PC-9 (cell line): ENCODE results near the gene CSNK1D. TPM values are rescaled to one million over a fixed set of nuclear protein-coding genes. Genes with fewer than 3 reads are reported as not detected.
A peak's percentile ranks its signal among the peaks of the same experiment; 100 is the strongest.

Experiments used
- BruUV-seq: library from RNA; stranded (reverse); fragments of 400-500 nt; replicated peaks from 2 replicates; lab custom pipeline; 2021; lab: Mats Ljungman, UMichigan
- CTCF ChIA-PET: fragments of 300-600 bp; sonication (Branson Sonifier 250); formaldehyde crosslinking; loops from one replicate; lab custom pipeline; 2022; ENCODE audit warnings: antibody characterized with exemption; lab: Charles Lee
- POLR2A ChIA-PET: fragments of 300-600 bp; sonication (Branson Sonifier 250); formaldehyde crosslinking; loops from one replicate; lab custom pipeline; 2022; ENCODE audit warnings: antibody characterized with exemption; ENCODE audit not compliant: unreplicated experiment; lab: Charles Lee
- DNase-seq, 2 experiments: peaks; one replicate each; pipeline versions ENCODE4 v3.0.0 to v3.0.0-alpha.2; 2015 to 2022; ENCODE audit warnings: mixed read lengths in 1 of 2
- H2AFZ ChIP-seq: fragments of 200-600 bp; sonication (generic); 2 replicates; pipeline ENCODE4 v1.8.1; 2017; ENCODE audit warnings: antibody characterized with exemption
- H3F3A ChIP-seq: fragments of 200-600 bp; sonication (generic); 2 replicates; pipeline ENCODE4 v1.8.1; 2017; ENCODE audit warnings: antibody characterized with exemption, mild to moderate bottlenecking, low read depth; ENCODE audit not compliant: insufficient read depth
- H3K27ac ChIP-seq: fragments of 200-600 bp; sonication (generic); 2 replicates; pipeline ENCODE4 v1.6.1; 2016; ENCODE audit warnings: mixed run types
- H3K27me3 ChIP-seq: fragments of 200-600 bp; sonication (generic); 2 replicates; pipeline ENCODE4 v1.6.1; 2016; ENCODE audit warnings: low read depth, mixed run types; ENCODE audit not compliant: insufficient read depth
- H3K36me3 ChIP-seq: fragments of 200-600 bp; sonication (generic); 2 replicates; pipeline ENCODE4 v1.6.1; 2016; ENCODE audit warnings: low read depth, mixed run types
- H3K4me1 ChIP-seq: fragments of 200-600 bp; sonication (generic); replicated peaks from 2 replicates; pipeline ENCODE4 v1.6.1; 2016; ENCODE audit warnings: mixed run types; ENCODE audit not compliant: insufficient read depth
- H3K4me2 ChIP-seq: fragments of 200-600 bp; sonication (generic); 2 replicates; pipeline ENCODE4 v1.6.1; 2017; ENCODE audit warnings: mixed run types
- H3K4me3 ChIP-seq: fragments of 200-600 bp; sonication (generic); 2 replicates; pipeline ENCODE4 v1.6.1; 2016; ENCODE audit warnings: mixed run types
- H3K79me2 ChIP-seq: fragments of 200-600 bp; sonication (generic); 2 replicates; pipeline ENCODE4 v1.6.1; 2017; ENCODE audit warnings: low read depth, mixed run types
- H3K9me2 ChIP-seq: fragments of 200-600 bp; sonication (generic); 2 replicates; pipeline ENCODE4 v1.8.1; 2017; ENCODE audit warnings: mild to moderate bottlenecking; ENCODE audit not compliant: insufficient read depth
- H3K9me3 ChIP-seq: fragments of 200-600 bp; sonication (generic); 2 replicates; pipeline ENCODE4 v1.8.1; 2016; ENCODE audit warnings: low read depth; ENCODE audit not compliant: insufficient read depth
- H4K20me1 ChIP-seq: fragments of 200-600 bp; sonication (generic); 2 replicates; pipeline ENCODE4 v1.8.1; 2017; ENCODE audit not compliant: insufficient read depth
- CTCF ChIP-seq: fragments of 200-600 bp; sonication (generic); conservative IDR thresholded peaks from 2 replicates; pipeline ENCODE4 v1.6.1; 2017; ENCODE audit warnings: mixed run types, antibody characterized with exemption, mild to moderate bottlenecking, moderate library complexity
- EZH2 ChIP-seq: fragments of 200-600 bp; sonication (generic); IDR thresholded peaks from 2 replicates; pipeline ENCODE4 v1.8.0; 2017; ENCODE audit warnings: antibody characterized with exemption, low read depth
- intact Hi-C: fragments of 100-400 bp; cut with micrococcal nuclease; formaldehyde crosslinking; loops from one replicate; pipeline ENCODE4 v1.10.0; 2022; ENCODE audit not compliant: unreplicated experiment
- total RNA-seq: library from RNA; stranded (reverse); gene quantifications from 2 replicates; pipeline ENCODE4 v1.2.3, GENCODE V29; 2021

CSNK1D gene
- total RNA-seq, 1 experiment from 2014 or later, result 181 TPM

GRCh38 chr17:82297280-82297713 lies 23.8 kb upstream of the CSNK1D start:
- H4K20me1 ChIP-seq, result no peaks in the 10 kb centered on the region
- no peaks in the 10 kb centered on the region for H3K36me3 ChIP-seq
- TF ChIP-seq EZH2 (no peak), CTCF (no peak)
- H3K4me2 ChIP-seq, result peak overlapping the region; percentile 76
- peaks cover under 1% of the 10 kb centered on the region; the same call in 1 of the 2 replicates for H3K79me2 ChIP-seq
- H3K9me2 ChIP-seq, result no peaks in the 10 kb centered on the region
- DNase-seq, result peak; percentile 56 to 60
- peaks cover 33% of the 10 kb centered on the region for H3F3A ChIP-seq
- POLR2A ChIA-PET, result interaction anchor here (0.6 to 1.1 kb wide), 4 partner anchors 15 to 608 kb away, joined by 3 to 8 read pairs (median 4); no protein-coding TSS in a partner anchor
- BruUV-seq, result no TSS peak
- CTCF ChIA-PET, result interaction anchor here (0.6 kb wide), 1 partner anchor 232 kb away, joined by 5 read pairs; no protein-coding TSS in a partner anchor
- H2AFZ ChIP-seq, result peak overlapping the region; percentile 71; the same call in 1 of the 2 replicates
- no peaks in the 10 kb centered on the region for H3K27me3 ChIP-seq
- peak overlapping the region; percentile 83 for H3K27ac ChIP-seq
- no peaks in the 10 kb centered on the region for H3K9me3 ChIP-seq
- peaks cover 22% of the 10 kb centered on the region for H3K4me1 ChIP-seq
- intact Hi-C loops, result loop anchor here (2.0 kb wide), 2 partner anchors 20 to 30 kb away; no protein-coding TSS in a partner anchor
- peak overlapping the region; percentile 43 for H3K4me3 ChIP-seq

DNA sequence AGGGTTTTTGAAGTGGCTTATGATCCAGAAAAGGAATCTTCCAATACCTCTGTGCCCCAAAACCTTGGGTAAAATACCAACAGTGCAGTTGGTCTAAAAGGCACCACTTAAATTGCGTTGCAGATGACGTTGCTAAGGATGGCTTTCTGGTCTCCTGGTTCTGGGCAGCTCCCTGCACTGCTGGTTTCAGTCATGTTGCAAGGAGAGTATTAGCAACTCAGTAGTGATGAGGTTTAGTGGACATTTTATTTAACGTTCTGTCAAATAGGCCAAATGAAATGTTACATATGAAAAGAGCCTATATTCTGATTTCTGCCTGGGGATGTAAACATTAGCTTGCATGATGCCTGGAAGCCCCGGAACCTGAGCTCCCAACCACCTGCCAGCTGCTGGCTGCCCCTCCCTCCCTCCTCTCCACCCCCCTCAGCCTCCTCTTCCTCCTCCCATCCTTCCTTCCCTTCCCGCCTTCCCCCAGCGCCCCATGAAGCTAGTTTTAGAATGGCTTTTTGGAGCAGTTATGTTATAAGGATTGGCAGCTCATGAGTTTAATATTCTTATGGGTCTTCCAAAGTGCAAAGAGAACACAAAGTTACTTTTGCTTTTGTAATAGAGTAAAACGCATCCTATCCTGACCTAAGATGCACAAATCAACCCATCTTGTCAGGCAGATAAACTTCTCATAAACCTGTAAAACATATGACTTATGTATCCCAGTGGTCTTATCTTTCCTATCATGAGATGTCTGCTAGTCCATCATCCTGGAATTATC lies 23.2 kb upstream of the CSNK1D start:
- Histone ChIP-seq H3K79me2 (peaks cover 6% of the 10 kb centered on the region; the same call in 1 of the 2 replicates), H3F3A (peaks cover 33% of the 10 kb centered on the region), H3K4me2 (peak overlapping the region; percentile 76), H4K20me1 (no peaks in the 10 kb centered on the region), H3K27me3 (no peaks in the 10 kb centered on the region), H3K4me3 (peak overlapping the region; percentile 43), H2AFZ (peak overlapping the region; percentile 71; the same call in 1 of the 2 replicates), H3K27ac (peak overlapping the region; percentile 83), H3K4me1 (peaks cover 22% of the 10 kb centered on the region), H3K36me3 (no peaks in the 10 kb centered on the region), H3K9me2 (no peaks in the 10 kb centered on the region), H3K9me3 (no peaks in the 10 kb centered on the region)
- POLR2A ChIA-PET, result interaction anchor here (0.6 to 0.7 kb wide), 2 partner anchors 29 to 47 kb away, joined by 3 to 6 read pairs; no protein-coding TSS in a partner anchor
- intact Hi-C loops, result loop anchor here (2.0 kb wide), 2 partner anchors 20 to 30 kb away; no protein-coding TSS in a partner anchor
- BruUV-seq, result no TSS peak
- CTCF ChIA-PET, result interaction anchor here (0.6 kb wide), 2 partner anchors 55 to 233 kb away, joined by 3 to 5 read pairs; no protein-coding TSS in a partner anchor
- TF ChIP-seq EZH2 (no peak), CTCF (no peak)
- no peak for DNase-seq

DNA sequence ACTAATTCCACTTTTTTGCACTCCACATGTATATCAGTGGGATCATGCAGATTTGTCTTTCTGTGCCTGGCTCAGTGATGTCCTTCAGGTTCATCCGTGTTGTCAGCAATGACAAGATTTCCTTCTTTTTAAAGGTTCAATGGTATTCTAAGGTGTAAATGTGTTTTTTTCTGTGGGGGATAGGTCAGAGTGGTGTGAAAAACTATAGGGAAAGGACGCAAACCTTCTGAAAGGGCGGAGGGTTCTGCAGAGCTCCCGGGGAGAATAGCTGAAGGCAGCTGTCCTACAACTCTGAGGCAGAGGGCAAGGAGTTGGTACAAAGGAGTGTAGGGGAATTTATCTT lies 21.9 kb upstream of the CSNK1D start:
- Histone ChIP-seq H3K4me3 (no peak overlapping the region), H2AFZ (no peak overlapping the region), H3K4me1 (peaks cover 22% of the 10 kb centered on the region), H3K36me3 (no peaks in the 10 kb centered on the region), H3K9me3 (no peaks in the 10 kb centered on the region), H3F3A (peaks cover 33% of the 10 kb centered on the region), H3K4me2 (no peak overlapping the region), H3K27me3 (no peaks in the 10 kb centered on the region), H3K79me2 (peaks cover 7% of the 10 kb centered on the region; the same call in 1 of the 2 replicates), H3K9me2 (no peaks in the 10 kb centered on the region), H3K27ac (no peak overlapping the region), H4K20me1 (no peaks in the 10 kb centered on the region)
- TF ChIP-seq CTCF, result no peak
- no peak for TF ChIP-seq EZH2
- intact Hi-C loops, result no loop called here
- CTCF ChIA-PET, result no interaction called here
- POLR2A ChIA-PET, result interaction anchor here (0.5 kb wide), 1 partner anchor 31 kb away, joined by 4 read pairs; no protein-coding TSS in a partner anchor
- BruUV-seq, result no TSS peak
- no peak for DNase-seq
